H7 (cell line): ENCODE data around the gene BRD4. TPM values are rescaled to one million over a fixed set of nuclear protein-coding genes. Genes with fewer than 3 reads are reported as not detected.
A peak's percentile ranks its signal among the peaks of the same experiment; 100 is the strongest.

Experiments used
- DNase-seq: peaks from one replicate; pipeline ENCODE4 v3.0.0; 2012
- H3K27me3 ChIP-seq: 2 replicates; pipeline ENCODE4 v1.6.0; 2011; ENCODE audit warnings: mild to moderate bottlenecking, low read length; ENCODE audit not compliant: control insufficient read depth, insufficient read depth
- H3K36me3 ChIP-seq: replicated peaks from 2 replicates; pipeline ENCODE4 v1.5.1; 2011; ENCODE audit warnings: low read length; ENCODE audit not compliant: control insufficient read depth, insufficient read depth
- H3K4me3 ChIP-seq: 2 replicates; pipeline ENCODE4 v1.5.1; 2011; ENCODE audit warnings: low read depth, mild to moderate bottlenecking, control low read depth, low read length, moderate library complexity; ENCODE audit not compliant: insufficient read depth
- total RNA-seq: library from RNA; depleted of rRNA; stranded (reverse); fragments of >200 nt; shearing (Covaris generic); gene quantifications from 2 replicates; pipeline ENCODE4 v1.2.3, GENCODE V29; 2014

Gene BRD4
- total RNA-seq, 1 experiment from 2014 or later: 24.8 TPM

DNA sequence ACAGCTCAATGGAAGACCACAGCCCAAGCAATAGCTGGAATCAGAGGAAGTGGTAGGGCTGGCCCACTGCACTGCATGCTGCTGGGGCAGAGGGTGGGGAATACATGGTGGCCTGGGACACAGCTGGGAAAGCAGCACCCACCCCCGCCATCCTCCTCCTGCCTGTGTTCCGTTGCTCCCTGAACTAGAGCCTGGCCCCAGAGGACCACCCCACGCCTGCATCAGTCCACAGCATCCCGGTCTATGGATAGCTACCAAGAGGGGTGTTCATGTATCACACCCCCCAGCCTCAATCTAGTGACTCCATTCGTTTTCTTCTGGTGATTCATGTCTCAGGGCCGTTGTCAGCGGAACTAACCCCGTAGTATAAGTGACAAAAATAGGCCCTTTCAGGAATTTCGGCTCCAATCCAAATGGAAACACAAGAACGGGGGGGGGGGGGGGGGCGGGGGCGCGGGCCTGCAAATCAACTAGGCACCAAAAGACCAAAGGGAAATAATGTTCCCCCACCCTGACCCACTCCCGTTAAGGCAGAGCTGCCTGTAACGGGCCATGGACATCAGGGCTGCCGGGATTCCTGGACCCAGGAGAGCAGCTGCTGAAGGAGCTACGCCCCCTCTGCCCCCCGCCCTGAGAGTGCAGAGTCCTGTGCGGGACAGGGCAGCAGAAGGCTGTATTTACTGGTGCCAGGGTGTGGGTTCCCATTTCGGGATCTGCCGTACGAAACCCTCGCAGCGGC, 81.2 kb downstream of the BRD4 start:
- Histone ChIP-seq H3K4me3 (no peak overlapping the region), H3K36me3 (peaks cover 60% of the 10 kb centered on the region), H3K27me3 (no peaks in the 10 kb centered on the region)
- DNase-seq: no peak

DNA sequence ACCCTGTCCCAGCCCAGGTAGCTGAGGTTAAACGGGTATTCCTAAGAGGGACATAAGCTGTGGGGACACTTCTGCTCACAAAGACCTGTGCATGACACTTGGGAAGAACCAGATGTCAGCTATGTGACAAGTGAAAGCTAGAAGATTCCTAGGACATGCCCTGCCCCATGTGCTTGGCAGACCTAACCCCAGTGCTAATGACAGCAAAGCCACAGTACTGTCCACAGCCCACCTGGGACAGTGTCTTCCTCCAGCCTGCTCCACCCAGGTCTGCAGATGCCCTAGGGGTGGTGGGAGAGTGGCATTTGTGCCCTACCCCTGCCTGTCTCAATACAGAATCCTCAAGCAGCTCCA, 81.7 kb downstream of the BRD4 start:
- Histone ChIP-seq H3K4me3 (no peak overlapping the region), H3K36me3 (peaks cover 55% of the 10 kb centered on the region), H3K27me3 (no peaks in the 10 kb centered on the region)
- no peak for DNase-seq

DNA sequence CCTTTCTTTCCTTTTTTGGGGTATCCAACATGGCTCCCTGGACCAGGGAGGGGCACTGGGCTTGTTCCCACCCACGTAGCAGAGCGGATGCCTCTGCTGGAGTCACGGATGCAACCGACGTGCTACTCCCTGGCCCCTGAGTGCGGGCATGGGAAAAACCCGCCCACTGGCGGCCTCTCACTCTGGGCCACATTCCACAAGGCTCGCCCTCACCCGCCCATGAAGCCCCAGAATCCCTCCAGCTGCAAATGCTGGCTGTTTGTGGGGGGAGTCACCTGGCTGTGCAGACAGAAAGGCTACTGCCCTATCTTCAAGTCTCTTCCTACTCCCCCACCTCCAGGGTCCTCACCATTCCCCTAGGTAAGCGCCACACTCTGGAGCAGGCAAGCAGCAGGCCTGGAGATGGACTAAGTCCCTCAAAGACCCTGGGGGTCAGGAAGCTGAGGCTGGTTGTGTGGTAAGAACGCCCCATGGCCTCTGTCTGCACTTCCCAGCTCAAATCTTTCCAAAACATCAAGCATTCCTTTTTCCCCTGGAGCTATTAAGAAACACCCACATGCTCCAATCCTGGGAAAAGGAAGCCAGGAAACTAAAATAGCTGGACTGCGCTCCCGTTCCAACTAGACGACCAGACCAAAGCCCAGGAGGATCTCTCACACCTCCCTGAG, 82.2 kb downstream of the BRD4 start:
- peak; percentile 63 for DNase-seq
- Histone ChIP-seq H3K4me3 (no peak overlapping the region), H3K36me3 (peaks cover 54% of the 10 kb centered on the region), H3K27me3 (no peaks in the 10 kb centered on the region)

DNA sequence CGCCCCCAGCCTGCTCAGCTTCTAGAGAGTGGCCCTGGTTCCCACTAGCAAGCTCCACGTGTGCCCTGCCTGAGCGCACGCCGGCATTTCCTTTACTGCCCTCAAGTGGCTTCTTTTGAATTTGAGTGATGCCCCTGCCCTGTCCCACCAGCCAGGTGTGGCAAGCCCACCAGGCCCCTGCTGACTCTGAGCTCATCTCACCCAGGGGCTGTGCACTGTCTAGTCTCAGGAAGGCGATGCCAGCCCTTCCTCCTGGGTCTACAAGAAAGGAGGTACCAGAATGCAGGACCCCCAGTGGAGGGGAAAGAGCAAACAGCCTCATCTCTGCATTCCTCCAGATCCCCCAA, 82.8 kb downstream of the BRD4 start:
- no peak overlapping the region for H3K4me3 ChIP-seq
- DNase-seq: no peak
- no peaks in the 10 kb centered on the region for H3K27me3 ChIP-seq
- H3K36me3 ChIP-seq: peaks cover 52% of the 10 kb centered on the region

DNA sequence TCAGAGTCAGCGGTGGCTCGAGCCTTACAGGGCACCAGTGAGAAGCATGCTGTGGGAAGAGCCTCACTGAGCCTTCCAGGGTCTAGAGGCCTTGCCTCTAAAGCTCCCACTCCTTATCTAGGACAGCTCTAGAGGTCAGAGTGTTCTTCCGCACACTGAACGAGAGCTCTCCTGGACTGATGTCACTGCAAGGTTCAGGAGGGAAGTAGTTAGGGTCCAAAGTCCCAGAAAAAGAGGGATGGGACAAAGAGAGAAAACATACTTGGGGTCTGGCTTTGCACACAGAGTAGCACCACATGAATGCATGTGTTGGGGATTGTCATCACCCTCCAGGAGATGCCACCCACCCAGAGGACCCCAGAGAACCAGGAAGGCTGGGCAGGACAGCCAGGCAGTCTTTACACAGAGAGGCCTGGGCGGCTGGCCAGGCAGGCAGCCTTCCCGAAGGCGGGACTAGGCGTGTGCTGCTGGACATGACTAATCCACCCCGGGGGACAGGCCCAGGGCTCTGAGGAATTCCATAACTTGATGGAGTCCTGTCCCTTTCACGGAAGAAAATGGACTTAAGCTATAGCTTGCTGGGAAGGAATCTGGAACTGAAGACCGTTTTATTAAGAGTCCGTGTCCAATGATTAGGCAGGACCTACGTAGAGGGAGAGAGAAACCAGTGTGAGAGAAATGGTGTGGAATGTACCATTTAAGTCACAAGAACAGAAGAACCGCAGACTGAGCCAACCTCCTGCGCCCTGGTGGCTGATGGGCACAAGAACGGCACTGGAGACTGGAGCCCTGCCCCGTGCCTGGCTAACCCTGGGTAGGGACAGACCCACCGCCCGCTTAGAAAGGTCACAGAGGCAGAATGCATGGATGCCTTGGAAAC, 83.5 kb downstream of the BRD4 start:
- no peak for DNase-seq
- Histone ChIP-seq H3K36me3 (peaks cover 48% of the 10 kb centered on the region), H3K27me3 (no peaks in the 10 kb centered on the region), H3K4me3 (no peak overlapping the region)

DNA sequence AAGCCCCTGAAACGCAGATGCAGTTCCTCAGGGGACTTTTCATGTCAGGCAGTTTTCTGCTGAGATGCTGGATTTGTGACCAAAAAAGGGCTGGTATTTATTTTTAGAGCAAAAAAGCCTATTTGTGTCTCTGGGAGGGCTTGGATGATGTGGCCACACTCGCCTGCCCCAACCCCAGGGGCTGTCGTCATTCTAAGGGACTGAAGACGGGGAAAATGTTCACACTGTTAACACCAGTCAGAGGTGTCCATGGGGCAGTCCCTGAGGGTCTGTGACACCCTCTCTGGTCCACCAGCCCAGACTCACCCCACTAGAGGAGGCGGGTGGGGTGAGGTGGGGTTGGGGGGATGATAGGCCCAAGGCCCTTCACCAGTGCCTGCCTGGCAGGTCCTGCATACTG, 84.2 kb downstream of the BRD4 start:
- Histone ChIP-seq H3K27me3 (no peaks in the 10 kb centered on the region), H3K4me3 (no peak overlapping the region), H3K36me3 (peaks cover 45% of the 10 kb centered on the region)
- DNase-seq: no peak

DNA sequence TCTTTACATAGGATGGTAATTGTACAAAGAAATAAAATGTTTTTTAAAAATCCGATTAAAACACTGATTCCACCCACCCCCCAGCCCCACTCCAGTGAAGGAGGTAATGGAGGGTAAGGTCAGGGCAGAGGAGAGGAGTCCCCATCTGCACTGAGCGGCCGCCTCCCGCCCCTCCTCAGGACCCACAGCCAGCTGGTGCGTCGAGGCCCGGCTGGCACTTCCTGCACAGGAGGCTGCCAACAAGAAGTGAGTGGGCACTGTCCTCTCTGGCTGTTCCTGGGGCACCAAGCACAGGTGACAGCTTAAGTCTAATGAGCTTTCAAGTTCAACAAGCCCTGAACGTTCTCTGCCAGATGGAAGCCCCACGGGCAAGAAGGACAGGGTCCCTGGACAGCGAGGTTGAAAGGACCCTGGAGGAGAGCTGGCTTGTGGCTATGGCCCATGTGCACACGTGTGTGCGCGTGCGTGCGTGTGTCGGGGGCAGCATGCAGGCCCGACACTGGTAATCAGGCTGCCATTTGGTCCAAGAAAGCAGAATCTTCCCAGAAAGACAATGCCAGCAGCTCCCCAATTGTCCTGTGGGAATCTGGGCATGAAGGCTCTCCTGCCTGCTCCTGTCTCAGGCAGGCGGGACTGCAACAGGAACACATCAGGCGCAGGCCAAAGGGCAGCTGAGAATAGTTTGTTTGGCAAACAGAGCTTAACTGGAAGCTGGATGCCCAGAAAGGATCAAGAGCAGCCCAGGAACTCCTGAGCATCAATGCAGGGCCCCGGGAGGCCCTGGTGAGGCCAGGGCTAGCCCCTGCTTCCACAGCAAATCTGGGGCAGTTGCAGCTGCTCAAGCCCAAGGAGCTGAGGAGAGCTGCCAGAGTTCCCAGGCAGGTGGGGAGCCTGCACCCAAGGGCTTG, 85.0 kb downstream of the BRD4 start:
- DNase-seq: no peak
- Histone ChIP-seq H3K36me3 (peaks cover 43% of the 10 kb centered on the region), H3K4me3 (no peak overlapping the region), H3K27me3 (no peaks in the 10 kb centered on the region)

DNA sequence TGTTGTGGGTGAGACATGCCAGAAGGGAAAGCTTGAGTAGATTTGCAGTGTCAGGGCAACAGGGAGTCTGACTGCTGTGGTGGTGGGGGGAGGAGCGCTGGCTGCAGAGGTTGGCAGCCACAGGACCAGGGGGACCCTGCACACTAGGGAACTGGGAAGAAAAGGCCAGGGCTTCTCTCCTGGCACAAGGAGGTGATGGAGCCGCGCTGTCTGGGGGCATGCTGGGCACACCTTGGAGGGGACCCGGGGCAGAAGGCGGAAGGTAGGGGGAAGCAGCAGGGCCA, 86.2 kb downstream of the BRD4 start:
- no peak for DNase-seq
- Histone ChIP-seq H3K4me3 (no peak overlapping the region), H3K36me3 (peaks cover 46% of the 10 kb centered on the region), H3K27me3 (no peaks in the 10 kb centered on the region)

DNA sequence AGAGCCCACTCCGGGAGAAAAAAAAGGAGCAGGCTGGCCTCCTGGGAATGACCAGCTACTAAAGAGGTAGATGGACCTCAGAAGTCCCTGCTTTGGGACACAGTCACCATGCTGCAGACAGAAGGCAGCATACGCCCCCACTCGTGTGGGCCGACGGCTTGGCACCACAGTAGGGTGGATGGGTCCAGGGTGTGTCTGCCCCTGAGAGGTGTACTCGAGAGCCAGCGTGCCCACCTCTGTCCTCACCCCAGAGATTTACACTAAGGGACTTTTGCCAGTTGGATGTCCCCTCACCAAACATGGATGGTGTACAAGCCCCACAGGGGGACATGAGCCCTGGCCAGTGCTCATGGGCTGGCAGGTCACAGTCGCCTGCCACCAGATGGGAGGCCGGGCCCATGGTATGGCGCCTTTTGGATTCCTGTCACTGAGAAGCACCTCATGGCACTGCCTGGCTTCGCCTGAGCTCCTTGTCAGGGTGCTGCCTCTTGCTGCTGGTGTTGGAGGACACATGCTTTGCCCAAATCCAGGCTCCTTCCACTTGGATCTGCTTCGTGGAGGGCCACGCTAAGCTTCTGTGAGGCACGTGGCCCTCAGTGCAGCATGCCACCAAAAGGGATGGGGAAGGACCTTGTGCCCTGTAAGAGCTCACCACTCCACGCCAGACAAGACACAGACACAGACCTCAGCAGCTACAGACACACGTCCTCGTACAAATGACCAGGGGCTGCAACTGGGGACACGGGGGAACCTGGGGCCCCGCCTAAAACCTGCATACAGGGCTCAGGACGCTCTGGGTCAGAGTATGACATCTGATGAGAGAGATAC, 86.8 kb downstream of the BRD4 start:
- H3K4me3 ChIP-seq: no peak overlapping the region

DNA sequence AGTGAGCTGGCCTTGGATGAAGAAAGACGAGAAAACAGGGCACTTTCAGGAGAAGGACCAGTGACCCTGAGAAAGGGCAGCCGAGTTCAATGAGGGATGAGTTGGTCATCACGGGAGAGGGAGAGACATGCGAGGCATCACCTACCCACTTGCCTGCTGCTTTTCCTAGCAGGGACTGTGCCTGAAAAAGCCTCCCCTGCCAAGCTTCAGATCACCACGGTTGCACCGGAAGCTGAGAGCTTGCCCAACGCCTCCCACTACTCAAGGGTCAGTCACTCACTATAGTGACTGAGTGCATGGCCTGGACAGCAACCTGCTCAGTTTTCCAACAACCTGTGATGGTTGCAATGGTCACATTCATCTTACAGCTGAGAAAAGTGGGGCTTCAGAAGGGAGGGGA, 87.5 kb downstream of the BRD4 start:
- DNase-seq: no peak
- no peak overlapping the region for H3K4me3 ChIP-seq
- H3K27me3 ChIP-seq: no peaks in the 10 kb centered on the region
- H3K36me3 ChIP-seq: peaks cover 51% of the 10 kb centered on the region

More for the DNA sequence above, 86.8 kb downstream of the BRD4 start:
- no peaks in the 10 kb centered on the region for H3K27me3 ChIP-seq
- no peak for DNase-seq
- peaks cover 46% of the 10 kb centered on the region for H3K36me3 ChIP-seq

DNA sequence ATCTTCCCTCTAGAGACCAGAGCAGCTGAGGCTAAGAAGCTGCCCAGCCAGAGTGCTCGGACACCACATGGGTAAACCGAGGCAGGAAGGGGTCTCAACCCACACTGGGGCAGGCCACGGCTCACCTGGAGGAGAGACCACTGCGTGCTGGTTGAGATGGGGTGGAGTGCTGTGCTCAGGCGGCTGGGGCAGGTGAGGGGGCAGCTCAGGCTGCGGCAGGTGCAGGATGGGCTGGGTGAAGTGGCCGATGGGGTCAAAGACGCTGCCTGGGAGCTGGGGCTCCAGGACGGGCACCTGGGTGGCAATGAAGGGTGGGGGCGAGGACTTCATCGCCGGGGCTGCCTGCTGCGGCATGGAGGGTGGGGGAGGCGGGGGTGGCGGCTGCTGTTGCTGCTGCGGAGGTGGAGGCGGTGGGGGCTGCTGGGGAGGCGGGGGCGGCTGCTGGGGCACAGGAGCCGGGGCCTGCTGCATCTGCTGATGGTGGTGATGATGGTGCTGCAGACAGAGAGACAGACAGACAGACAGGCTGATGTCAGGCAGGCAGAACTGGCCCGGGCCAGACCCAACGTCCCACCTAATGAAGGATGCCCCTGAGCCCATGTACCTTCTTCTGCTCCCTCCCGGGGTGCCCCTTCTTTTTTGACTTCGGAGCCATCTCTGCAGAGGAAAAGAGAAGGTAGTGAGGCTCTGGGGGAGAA, 88.1 kb downstream of the BRD4 start:
- Histone ChIP-seq H3K36me3 (peaks cover 51% of the 10 kb centered on the region), H3K27me3 (no peaks in the 10 kb centered on the region), H3K4me3 (no peak overlapping the region)
- DNase-seq: peak; percentile 60

DNA sequence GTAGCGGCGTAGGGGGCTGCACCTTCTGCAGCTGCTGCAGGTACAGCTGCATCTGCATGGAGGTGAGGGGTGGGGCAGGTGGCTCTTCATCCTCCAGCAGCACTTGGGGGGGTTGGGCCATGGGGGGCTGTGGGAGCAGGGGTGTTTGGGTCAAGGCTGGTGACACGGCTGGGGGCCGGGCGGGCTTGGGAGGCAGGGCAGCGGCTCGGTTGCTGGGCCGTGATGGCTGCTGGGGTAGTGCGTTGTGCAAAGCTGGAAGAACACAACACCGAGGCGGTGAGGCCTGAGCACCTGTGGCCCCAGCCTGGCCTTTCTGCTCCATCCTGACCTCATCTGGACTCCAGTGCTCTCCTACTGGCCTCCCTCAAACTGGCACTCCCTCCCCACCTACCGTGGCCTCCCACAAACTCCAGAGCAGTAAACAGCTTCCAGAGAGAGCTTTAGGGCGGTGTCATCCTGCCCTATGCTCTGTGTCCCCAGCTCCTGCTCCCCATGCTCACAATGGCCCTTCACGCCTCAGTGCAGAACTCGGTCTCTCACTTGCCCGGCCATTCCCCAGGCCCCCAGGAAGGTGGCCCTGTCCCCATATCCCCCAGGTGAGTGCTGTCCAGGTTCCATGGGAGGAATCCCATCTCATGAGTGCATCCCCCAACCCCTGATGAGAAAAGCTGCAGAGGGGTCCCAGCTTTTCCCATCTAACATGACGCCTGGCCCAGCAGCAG, 88.9 kb downstream of the BRD4 start:
- DNase-seq: no peak
- Histone ChIP-seq H3K4me3 (no peak overlapping the region), H3K27me3 (no peaks in the 10 kb centered on the region), H3K36me3 (peaks cover 43% of the 10 kb centered on the region)
